ENCODE results near the gene SPAG5. TPM values are rescaled to one million over a fixed set of nuclear protein-coding genes. Genes with fewer than 3 reads are reported as not detected.

Gene SPAG5
- total and polyA plus RNA-seq, 9 of the 15 experiments (the other 6 are each of a cell fraction or from before 2014, with no cell fraction given) = 94.4 to 286 (median 151) TPM

GRCh38 chr17:28599311-28600184 is 723 bp upstream of the SPAG5 start (continued):
- TF ChIP-seq SPI1 (IDR thresholded peaks at IDR 0.05; ENCODE audit: borderline replicate concordance, low read depth, low read length) = peak; percentile 73
- TF ChIP-seq, protein P1, sequence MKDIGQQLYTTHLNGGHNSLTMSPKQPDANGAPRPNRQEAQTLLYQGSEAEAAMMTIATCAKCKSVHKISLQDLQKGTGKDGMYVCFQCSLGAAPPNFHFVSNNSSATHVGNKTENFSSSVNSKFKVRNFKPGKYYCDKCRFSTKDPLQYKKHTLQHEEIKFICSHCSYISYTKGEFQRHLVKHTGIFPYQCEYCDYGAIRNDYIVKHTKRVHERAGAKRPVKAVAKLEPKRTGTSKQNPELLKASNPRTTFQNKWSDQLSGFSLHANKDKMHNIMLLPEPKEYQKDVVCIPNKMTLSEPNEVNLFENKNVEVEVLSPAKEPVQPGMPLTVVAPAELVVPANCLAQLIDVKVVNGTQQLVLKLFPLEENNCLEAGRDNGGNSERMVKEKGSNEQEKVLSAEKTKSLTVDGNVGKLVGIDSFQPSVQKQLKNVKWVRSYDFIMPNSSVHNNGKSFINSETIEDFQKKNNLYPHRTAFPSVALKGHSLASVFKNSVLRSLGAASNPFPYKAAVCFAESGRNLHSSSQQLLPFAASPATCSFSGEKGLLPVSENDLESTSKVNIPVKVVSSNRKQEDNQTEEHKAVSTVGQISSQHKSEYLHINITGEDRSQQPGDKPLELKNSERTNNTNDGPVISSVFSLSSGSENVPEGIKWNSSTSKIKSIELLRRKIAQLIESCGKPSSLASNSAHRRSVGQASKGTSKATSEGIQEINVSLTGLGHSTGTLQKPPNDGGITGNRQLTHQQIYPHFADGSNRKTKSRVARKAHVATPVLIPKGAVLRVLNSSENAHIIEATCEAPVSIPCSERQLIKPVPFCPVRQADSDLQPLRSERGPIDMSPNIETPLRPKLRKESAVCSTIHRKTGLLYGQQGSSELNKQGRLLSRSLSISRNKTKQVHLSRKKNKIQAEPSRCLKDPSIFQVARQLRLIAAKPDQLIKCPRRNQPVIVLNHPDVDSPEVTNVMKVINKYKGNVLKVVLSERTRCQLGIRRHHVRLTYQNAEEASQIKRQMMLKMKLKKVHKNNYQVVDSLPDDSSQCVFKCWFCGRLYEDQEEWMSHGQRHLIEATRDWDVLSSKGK (CRISPR knock-in tag; IDR thresholded peaks at IDR 0.05) = no peak
- 0 out of 4 replicates have a peak, but pooled peaks have one; percentile 14 to 22 for TF ChIP-seq MAZ (CRISPR knock-in tag; conservative IDR thresholded peaks at IDR 0.05 in 1 of 2, IDR thresholded peaks at IDR 0.05 in 1 of 2)
- TF ChIP-seq, protein P2, sequence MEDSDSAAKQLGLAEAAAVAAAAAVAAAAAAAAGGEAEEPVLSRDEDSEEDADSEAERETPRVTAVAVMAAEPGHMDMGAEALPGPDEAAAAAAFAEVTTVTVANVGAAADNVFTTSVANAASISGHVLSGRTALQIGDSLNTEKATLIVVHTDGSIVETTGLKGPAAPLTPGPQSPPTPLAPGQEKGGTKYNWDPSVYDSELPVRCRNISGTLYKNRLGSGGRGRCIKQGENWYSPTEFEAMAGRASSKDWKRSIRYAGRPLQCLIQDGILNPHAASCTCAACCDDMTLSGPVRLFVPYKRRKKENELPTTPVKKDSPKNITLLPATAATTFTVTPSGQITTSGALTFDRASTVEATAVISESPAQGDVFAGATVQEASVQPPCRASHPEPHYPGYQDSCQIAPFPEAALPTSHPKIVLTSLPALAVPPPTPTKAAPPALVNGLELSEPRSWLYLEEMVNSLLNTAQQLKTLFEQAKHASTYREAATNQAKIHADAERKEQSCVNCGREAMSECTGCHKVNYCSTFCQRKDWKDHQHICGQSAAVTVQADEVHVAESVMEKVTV (CRISPR knock-in tag; IDR thresholded peaks at IDR 0.05) = no peak
- TF ChIP-seq NFE2 (IDR thresholded peaks at IDR 0.05; ENCODE audit: low read depth) = peak; percentile 72
- no peak for TF ChIP-seq HMG20B (CRISPR knock-in tag; IDR thresholded peaks at IDR 0.05)
- TF ChIP-seq, protein P3, sequence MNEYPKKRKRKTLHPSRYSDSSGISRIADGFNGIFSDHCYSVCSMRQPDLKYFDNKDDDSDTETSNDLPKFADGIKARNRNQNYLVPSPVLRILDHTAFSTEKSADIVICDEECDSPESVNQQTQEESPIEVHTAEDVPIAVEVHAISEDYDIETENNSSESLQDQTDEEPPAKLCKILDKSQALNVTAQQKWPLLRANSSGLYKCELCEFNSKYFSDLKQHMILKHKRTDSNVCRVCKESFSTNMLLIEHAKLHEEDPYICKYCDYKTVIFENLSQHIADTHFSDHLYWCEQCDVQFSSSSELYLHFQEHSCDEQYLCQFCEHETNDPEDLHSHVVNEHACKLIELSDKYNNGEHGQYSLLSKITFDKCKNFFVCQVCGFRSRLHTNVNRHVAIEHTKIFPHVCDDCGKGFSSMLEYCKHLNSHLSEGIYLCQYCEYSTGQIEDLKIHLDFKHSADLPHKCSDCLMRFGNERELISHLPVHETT (CRISPR knock-in tag; conservative IDR thresholded peaks at IDR 0.05 in 1 of 2, IDR thresholded peaks at IDR 0.05 in 1 of 2) = peak in 1 of 2 experiments; percentile 33; a peak in 1 of 4 replicates
- TF ChIP-seq, protein P4, sequence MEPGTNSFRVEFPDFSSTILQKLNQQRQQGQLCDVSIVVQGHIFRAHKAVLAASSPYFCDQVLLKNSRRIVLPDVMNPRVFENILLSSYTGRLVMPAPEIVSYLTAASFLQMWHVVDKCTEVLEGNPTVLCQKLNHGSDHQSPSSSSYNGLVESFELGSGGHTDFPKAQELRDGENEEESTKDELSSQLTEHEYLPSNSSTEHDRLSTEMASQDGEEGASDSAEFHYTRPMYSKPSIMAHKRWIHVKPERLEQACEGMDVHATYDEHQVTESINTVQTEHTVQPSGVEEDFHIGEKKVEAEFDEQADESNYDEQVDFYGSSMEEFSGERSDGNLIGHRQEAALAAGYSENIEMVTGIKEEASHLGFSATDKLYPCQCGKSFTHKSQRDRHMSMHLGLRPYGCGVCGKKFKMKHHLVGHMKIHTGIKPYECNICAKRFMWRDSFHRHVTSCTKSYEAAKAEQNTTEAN (CRISPR knock-in tag; IDR thresholded peaks at IDR 0.05) = peak; percentile 41; the same call in 1 of the 2 replicates
- no peak for TF ChIP-seq ZHX1 (conservative IDR thresholded peaks at IDR 0.05; ENCODE audit: low read length)
- TF ChIP-seq RFX7 (CRISPR knock-in tag; IDR thresholded peaks at IDR 0.05) = no peak
- no peak for TF ChIP-seq ZZZ3 (IDR thresholded peaks at IDR 0.05)
- no peak for TF ChIP-seq NELFE (IDR thresholded peaks at IDR 0.05; ENCODE audit: insufficient read depth, insufficient read length)
- no peak for TF ChIP-seq CHD4 (IDR thresholded peaks at IDR 0.05; ENCODE audit: insufficient read depth, insufficient replicate concordance, low read depth, low read length, poor library complexity, severe bottlenecking)
- TF ChIP-seq HDGF (IDR thresholded peaks at IDR 0.05) = 0 out of 2 replicates have a peak, but pooled peaks have one; percentile 30

All from K562 (cell line).